GM10847 (cell line): ENCODE data around the gene CLSTN2.

Source experiments
- POLR2A ChIP-seq: IDR thresholded peaks from 2 replicates; pipeline ENCODE4 v1.6.1; 2011; ENCODE audit not compliant: insufficient read length; ENCODE audit errors: extremely low read depth

CLSTN2 gene

GRCh38 chr3:140395134-140396075, 460.4 kb downstream of the CLSTN2 start:
- TF ChIP-seq POLR2A, result no peak

DNA sequence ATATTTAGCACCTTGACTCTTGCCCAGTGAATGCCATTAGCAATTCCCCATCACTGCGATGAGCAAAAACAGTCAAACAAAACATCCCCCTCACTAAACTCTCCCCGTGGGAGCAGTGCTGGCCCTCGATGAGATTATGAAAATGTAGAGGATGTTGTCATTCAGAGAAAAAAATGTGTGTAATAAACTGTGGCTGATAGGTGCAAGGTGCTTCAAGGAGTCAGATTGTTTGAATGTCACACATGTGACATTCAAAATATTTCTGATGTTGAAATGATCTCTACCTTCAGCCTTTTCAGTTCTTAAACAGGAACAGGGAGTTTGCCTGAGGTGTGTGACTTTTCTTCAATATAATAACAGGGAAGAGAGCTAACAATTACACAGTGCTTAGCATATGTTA, 461.1 kb downstream of the CLSTN2 start:
- TF ChIP-seq POLR2A, result no peak

- no peak for TF ChIP-seq POLR2A
Measured at GRCh38 chr3:140397847-140398246, 462.9 kb downstream of the CLSTN2 start.

DNA sequence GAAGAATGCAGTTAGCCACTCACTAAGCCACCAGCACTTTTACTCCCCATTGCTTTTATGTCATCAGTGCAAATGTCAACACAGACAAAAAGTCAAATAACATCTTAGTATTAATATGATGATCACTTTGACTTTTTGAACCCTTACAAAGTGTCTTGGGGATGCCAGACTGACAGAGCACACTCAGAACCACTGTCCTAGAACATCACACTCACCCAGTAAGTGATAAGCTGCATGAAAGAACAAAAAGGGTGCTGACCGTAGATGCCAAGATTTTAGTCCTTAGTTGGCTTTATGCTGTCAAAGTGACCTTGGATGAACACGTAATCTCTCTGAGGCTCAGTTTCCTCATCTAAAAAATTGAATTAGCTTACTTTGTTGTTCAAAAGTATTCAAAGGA, 463.4 kb downstream of the CLSTN2 start:
- TF ChIP-seq POLR2A, result no peak

DNA sequence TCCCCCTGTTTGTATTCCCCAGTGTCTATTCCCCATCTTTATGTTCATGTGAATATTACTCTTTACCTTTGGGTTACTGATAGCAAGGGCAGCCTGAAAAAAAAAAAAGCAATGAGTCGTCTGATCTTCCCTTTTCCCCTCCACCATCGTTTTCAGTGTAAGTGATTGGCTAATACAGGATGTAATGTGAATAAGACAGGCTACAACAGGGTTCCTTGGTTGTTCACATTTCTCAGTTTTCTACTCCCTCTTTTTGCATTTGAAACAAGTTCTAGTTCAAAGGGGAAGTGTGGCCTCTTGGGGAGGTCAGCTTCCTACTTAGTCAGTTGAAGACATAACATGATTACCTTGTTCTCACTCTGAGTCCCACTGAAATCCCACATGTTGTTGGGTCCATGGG, 464.9 kb downstream of the CLSTN2 start:
- no peak for TF ChIP-seq POLR2A

- TF ChIP-seq POLR2A, result no peak
Measured at GRCh38 chr3:140403079-140403478, 468.1 kb downstream of the CLSTN2 start.

DNA sequence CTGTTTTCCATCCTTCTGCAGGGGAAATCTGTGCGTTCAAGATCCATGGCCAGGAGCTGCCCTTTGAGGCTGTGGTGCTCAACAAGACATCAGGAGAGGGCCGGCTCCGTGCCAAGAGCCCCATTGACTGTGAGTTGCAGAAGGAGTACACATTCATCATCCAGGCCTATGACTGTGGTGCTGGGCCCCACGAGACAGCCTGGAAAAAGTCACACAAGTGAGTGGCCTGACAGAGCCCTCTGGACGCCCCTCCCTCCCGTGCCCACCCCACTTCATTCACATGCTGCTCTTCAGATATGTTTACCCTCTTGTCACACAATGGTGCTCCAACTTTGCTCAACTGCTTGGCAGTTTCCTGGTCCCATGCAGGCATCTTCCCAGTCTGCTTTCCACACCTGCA, 468.6 kb downstream of the CLSTN2 start:
- TF ChIP-seq POLR2A, result no peak

DNA sequence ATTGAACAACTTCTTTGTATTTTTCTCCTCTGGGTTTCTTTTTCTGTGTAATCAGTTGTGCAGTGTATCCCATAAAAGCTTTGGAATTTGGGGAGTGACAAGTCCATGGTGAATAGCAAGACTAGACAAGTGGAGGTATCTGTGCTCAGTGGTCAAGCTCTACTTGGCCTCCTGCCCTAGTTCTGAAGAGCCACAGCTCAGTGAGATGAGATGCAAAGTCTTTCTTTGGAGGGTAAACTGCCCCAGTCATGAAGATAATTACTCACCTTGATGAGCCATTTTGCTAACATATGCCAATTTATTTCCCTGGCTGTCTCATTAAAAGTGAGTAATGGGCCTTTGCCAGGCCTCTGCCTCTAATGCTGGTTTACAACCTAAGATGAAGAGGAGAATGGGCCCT, 471.7 kb downstream of the CLSTN2 start:
- TF ChIP-seq POLR2A, result no peak

GRCh38 chr3:140408252-140408651, 473.3 kb downstream of the CLSTN2 start:
- TF ChIP-seq POLR2A, result no peak

GRCh38 chr3:140416666-140417065, 481.7 kb downstream of the CLSTN2 start:
- TF ChIP-seq POLR2A, result no peak

DNA sequence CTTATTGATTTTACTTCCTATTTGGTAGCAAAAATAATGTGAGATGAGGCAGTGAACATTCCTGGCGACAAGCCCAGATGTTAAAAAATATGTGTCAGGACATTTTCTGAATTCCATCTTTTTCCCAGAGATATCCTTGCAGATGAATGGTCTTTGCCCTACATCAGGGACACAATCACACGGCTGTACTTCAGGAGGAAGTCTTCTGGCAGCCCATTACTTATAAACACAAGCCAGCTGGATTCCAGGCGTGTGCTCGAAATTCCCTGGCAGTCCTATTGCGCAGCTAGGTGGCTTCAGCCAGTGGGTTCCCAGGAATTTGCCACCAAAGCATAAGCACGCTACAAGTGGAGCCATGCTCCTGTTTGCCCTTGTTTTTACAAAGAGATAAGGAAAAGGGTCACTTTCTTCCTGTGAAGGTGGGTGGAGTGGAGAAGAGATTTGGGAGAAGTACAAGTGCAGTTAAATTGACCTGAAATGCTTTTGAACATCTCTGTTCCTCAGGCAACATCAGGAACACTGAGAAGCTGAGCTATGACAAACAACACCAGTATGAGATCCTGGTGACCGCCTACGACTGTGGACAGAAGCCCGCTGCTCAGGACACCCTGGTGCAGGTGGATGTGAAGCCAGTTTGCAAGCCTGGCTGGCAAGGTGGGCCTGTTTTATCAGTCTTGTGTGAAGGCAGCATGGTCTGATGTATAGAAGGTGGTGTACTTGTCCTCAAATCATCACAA, 485.8 kb downstream of the CLSTN2 start:
- TF ChIP-seq POLR2A, result no peak

GRCh38 chr3:140421884-140422283, 486.9 kb downstream of the CLSTN2 start:
- TF ChIP-seq POLR2A, result no peak

- no peak for TF ChIP-seq POLR2A
Measured at GRCh38 chr3:140423146-140423545, 488.2 kb downstream of the CLSTN2 start.

DNA sequence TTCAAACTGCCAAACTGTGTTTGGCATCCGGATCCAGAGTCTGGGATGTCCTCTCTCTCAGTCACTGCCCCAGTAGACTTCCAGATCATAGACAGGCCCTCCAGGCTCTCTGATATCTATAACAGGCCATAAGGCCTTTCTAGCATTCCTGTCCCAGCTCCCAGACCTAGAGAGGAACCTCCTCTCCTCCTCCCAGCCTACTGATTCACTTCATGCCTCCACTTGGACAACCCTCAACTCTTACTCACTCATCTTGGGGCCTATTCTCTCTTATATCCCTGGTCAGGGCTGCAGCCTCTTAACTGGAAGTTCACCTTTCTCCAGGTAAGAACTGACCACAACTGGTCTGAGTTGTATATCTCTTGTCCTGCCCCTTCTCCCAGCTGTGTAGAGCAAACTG, 489.2 kb downstream of the CLSTN2 start:
- TF ChIP-seq POLR2A, result no peak

DNA sequence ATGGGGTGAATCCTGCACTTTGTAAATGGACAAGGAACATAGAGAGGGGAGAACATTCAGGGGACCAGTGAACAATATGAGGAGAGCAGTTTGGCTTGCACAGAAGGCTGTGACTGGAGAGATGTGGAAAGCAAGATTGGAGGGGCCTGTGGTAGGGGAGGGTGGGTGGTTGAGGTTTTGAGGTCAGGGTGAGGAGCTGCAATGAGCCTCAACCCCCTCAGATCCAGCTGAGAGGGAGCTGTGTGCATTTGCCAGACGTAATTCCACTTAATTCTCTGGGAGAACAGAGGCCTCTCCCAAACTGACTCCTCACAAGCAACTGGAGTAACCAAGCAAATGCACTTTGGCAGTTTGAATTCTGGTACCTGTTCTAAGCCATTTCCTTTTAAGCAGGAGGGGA, 489.7 kb downstream of the CLSTN2 start:
- no peak for TF ChIP-seq POLR2A

GRCh38 chr3:140427786-140428185, 492.8 kb downstream of the CLSTN2 start:
- no peak for TF ChIP-seq POLR2A
